HFFc6 (cell line): Measurements from ENCODE around the gene SIGLEC6. TPM values are rescaled to one million over a fixed set of nuclear protein-coding genes. Genes with fewer than 3 reads are reported as not detected.

ENCODE experiments used
- DNase-seq: peaks from one replicate; pipeline ENCODE4 v3.0.0-alpha.2; 2018
- H3K27ac Mint-ChIP-seq: 2 replicates; pipeline ENCODE4 v1.8.0; 2020; ENCODE audit warnings: mild to moderate bottlenecking, mixed read lengths
- H3K27me3 Mint-ChIP-seq: 2 replicates; pipeline ENCODE4 v1.8.0; 2021; ENCODE audit warnings: mild to moderate bottlenecking, moderate library complexity, mixed read lengths; ENCODE audit not compliant: insufficient read depth
- H3K36me3 Mint-ChIP-seq: 2 replicates; pipeline ENCODE4 v1.8.0; 2021; ENCODE audit warnings: low read depth, mixed read lengths
- H3K4me1 Mint-ChIP-seq: 2 replicates; pipeline ENCODE4 v1.8.0; 2020; ENCODE audit warnings: low read depth, mixed read lengths
- H3K4me3 Mint-ChIP-seq: 2 replicates; pipeline ENCODE4 v1.8.0; 2020; ENCODE audit warnings: mild to moderate bottlenecking, moderate library complexity, mixed read lengths
- H3K9me3 Mint-ChIP-seq: 2 replicates; pipeline ENCODE4 v1.8.0; 2020; ENCODE audit warnings: mild to moderate bottlenecking, mixed read lengths
- total RNA-seq, 6 experiments: library from RNA; stranded (reverse); fragmentation: NEBNext Ultra II Directional; extraction: Animal tissue kit (Norgen Biotek cat#: 25700); gene quantifications; 2 replicates in 1 of 6; 3 replicates in 5 of 6; pipeline ENCODE4 v1.2.3, GENCODE V29; 2021
- TF ChIP-seq, protein P1 (sequence below): fragments of 200-600 bp; sonication (generic); IDR thresholded peaks from 2 replicates; pipeline ENCODE4 v1.5.0; 2021; ENCODE audit warnings: antibody characterized with exemption, mild to moderate bottlenecking

Gene SIGLEC6
- total RNA-seq, 6 experiments from 2014 or later = not detected

DNA sequence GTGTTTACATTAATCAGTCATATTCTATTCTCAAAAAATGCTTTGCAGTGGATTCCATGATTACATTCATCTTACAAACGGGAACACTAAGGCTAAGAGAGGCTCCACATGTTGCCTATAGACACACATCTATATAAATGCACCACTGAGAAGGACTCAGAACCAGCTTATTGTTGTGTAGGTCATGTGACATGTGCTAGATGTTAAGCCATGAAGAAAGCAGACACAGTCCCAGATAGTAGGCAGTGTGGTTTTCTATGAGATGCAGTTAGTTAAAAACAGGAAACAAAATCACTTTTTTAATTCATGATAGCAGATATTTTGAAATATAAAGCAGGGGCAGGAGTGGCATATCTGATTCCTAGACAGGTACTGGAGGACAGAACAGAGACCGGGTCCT is 10.7 kb downstream of the SIGLEC6 start:
- H3K9me3 Mint-ChIP-seq = peaks cover 9% of the 10 kb centered on the region; the same call in 1 of the 2 replicates
- TF ChIP-seq, protein P1, sequence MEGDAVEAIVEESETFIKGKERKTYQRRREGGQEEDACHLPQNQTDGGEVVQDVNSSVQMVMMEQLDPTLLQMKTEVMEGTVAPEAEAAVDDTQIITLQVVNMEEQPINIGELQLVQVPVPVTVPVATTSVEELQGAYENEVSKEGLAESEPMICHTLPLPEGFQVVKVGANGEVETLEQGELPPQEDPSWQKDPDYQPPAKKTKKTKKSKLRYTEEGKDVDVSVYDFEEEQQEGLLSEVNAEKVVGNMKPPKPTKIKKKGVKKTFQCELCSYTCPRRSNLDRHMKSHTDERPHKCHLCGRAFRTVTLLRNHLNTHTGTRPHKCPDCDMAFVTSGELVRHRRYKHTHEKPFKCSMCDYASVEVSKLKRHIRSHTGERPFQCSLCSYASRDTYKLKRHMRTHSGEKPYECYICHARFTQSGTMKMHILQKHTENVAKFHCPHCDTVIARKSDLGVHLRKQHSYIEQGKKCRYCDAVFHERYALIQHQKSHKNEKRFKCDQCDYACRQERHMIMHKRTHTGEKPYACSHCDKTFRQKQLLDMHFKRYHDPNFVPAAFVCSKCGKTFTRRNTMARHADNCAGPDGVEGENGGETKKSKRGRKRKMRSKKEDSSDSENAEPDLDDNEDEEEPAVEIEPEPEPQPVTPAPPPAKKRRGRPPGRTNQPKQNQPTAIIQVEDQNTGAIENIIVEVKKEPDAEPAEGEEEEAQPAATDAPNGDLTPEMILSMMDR = no peak
- H3K27me3 Mint-ChIP-seq = no peaks in the 10 kb centered on the region; the same call in none of the 2 replicates
- no peaks in the 10 kb centered on the region for H3K36me3 Mint-ChIP-seq
- H3K4me3 Mint-ChIP-seq = no peak overlapping the region
- H3K27ac Mint-ChIP-seq = no peak overlapping the region
- H3K4me1 Mint-ChIP-seq = no peaks in the 10 kb centered on the region
- no peak for DNase-seq

DNA sequence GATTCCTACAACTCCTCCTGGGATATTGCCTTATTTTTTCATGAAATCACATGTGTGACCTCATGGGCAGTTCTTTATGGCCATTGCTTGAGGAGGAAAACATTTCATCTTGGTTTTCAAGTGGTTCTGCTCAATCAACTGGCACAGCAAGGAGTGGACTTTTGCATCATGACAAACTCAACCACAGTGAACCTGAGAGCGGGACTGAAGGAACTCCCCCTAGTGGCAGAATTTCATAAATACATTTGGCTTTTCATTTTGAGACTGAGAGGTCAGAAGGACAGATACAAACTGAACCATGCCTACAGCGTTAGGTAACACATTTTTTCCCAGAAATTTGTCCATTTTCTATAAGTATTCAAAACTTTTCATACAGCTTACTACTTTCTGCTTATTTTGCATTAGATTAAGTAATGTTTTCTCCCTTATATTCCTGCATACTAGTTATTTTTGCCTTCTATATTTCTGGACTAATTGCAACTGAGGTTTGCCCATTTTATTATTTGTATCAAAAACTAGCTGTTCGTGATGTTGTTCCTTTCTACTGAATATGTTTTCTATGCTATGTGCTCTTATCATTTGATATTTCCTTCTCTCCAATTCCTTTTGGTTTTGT is 16.5 kb downstream of the SIGLEC6 start:
- Mint-ChIP-seq H3K27ac (no peak overlapping the region), H3K27me3 (no peaks in the 10 kb centered on the region; the same call in none of the 2 replicates), H3K9me3 (peaks cover 5% of the 10 kb centered on the region; the same call in 1 of the 2 replicates), H3K4me1 (no peaks in the 10 kb centered on the region), H3K36me3 (no peaks in the 10 kb centered on the region), H3K4me3 (no peak overlapping the region)
- TF ChIP-seq, protein P1 = peak; percentile 93
- DNase-seq = peak; percentile 58

DNA sequence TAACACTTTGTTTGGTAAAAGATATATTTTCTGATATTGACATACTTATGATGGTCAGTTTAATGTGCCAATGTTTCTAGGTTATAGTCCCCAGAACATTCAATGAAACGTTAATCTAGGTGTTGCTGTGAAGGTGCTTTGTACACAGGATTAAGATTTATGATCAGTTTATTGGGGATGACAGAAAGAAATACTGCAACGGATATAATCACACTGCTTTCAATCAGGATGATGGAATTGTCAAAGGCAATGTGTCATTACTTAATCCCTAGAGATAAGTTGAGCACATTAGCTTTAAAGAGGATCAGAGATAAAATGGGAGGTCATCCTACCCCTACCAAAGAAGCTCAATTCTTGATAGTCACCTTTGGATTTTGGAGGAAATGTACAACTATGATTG is 17.5 kb downstream of the SIGLEC6 start:
- TF ChIP-seq, protein P1 = no peak
- Mint-ChIP-seq H3K27ac (no peak overlapping the region), H3K4me3 (no peak overlapping the region), H3K4me1 (no peaks in the 10 kb centered on the region), H3K9me3 (peaks cover 5% of the 10 kb centered on the region; the same call in 1 of the 2 replicates), H3K27me3 (no peaks in the 10 kb centered on the region; the same call in none of the 2 replicates), H3K36me3 (no peaks in the 10 kb centered on the region)
- DNase-seq = no peak

DNA sequence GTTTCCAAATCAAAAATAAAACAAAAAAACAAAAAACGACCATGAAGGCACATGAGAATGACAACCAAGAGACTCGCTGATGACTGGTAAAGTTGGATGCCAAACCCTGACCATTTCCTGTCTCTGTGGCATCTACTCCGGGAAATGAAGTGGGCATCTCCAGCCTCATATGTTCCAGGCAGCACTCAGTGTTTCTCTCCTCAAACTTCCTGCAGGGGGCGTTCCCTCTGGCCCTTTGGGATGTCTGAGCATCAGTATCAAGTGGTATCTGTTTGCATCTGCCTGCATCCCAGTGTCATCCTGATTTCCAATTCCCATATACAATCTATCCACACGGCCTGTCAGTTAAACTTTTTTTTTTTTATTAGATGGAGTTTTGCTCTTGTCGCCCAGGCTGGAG is 20.1 kb downstream of the SIGLEC6 start:
- no peak overlapping the region for H3K4me3 Mint-ChIP-seq
- H3K4me1 Mint-ChIP-seq = no peaks in the 10 kb centered on the region
- H3K27me3 Mint-ChIP-seq = no peaks in the 10 kb centered on the region; the same call in 1 of the 2 replicates
- no peak overlapping the region for H3K27ac Mint-ChIP-seq
- DNase-seq = peak; percentile 0
- TF ChIP-seq, protein P1 = peak; percentile 52; the same call in 1 of the 2 replicates
- no peaks in the 10 kb centered on the region for H3K36me3 Mint-ChIP-seq
- peaks cover 8% of the 10 kb centered on the region for H3K9me3 Mint-ChIP-seq

DNA sequence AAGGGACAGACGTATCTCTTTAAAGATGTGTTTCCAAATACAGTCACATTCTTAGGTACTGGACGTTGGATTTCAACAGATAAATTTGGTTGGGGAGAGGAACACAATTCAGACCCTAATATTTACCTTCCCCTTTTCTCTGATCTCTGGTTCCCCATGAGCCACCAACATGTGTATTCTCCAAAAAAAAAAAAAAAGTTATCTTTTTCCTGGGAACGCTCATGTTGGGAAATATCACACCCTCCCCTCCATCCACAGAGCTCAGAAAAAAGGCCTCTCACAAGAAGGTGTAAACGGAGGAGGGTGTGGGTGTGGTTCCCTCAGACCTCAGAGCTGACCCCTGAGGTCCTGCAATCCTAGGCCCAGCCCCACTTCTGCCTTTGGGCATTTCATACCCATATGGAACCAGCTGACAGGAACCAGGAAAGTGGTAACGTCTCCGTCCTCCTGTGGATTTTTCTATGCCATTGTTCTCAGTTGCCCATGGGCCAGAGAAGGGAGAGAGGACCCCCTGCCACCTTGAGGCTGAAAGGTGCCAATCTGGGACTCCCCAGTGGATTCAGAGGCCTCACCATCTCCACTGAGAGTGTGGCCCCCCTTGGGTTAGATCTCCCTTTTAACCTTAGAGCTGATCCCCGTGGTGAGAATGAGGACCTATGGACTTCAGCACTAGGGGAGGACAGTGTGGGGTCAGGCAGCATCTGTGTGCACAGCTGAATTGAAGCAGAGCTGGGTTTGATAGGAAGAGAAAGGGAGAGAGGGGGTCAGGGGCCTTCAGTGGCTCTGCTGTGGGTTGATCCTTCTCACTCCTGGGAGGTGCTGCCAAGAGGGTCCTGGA is 21.4 kb downstream of the SIGLEC6 start:
- no peaks in the 10 kb centered on the region; the same call in 1 of the 2 replicates for H3K27me3 Mint-ChIP-seq

More for the DNA sequence above, 21.4 kb downstream of the SIGLEC6 start:
- no peak for DNase-seq
- Mint-ChIP-seq H3K4me1 (no peaks in the 10 kb centered on the region), H3K4me3 (no peak overlapping the region), H3K27ac (no peak overlapping the region), H3K9me3 (peaks cover 8% of the 10 kb centered on the region), H3K36me3 (no peaks in the 10 kb centered on the region)
- TF ChIP-seq, protein P1 = no peak
